Measurements from ENCODE around the gene SERPINA5. TPM values are rescaled to one million over a fixed set of nuclear protein-coding genes. Genes with fewer than 3 reads are reported as not detected.

Gene SERPINA5
- total RNA-seq, 3 donors from 2014 or later (not counting 1 experiment from before 2014, with no cell fraction given): not detected

DNA sequence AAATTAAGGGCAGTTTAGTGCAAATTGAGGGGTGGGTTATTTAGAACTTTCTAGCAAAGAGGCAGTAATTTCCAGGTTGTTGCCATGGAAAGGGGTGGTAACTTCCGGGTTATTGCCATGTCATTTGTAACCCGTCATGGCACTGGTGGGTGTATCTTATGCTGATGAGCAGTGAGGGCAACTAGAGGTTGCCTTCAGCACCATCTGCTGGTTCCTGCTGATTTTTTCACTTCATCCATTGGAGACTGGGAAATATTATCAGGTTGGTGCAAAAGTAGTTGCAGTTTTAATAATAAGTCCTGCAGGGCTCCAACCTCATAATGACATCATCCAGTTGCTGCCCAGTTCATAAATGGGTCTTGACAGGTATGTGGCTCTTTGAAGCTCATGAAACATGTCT, 44.4 kb upstream of the SERPINA5 start:
- intact Hi-C loops (cut with micrococcal nuclease): no loop called here
- H3K27ac Mint-ChIP-seq: no peak overlapping the region
- no peaks in the 10 kb centered on the region for H3K9me3 Mint-ChIP-seq
- H3K27me3 Mint-ChIP-seq (ENCODE audit: low read depth in 2 of 2): peaks cover 7 to 23% of the 10 kb centered on the region in 2 donors
- H3K36me3 ChIP-seq (ENCODE audit: control insufficient read depth, insufficient read depth, low read length): no peaks in the 10 kb centered on the region
- H3K27me3 ChIP-seq (ENCODE audit: control insufficient read depth, insufficient read depth, low read length): peaks cover 2% of the 10 kb centered on the region
- ATAC-seq (no peak), DNase-seq (no peak)
- TF ChIP-seq, protein P1, sequence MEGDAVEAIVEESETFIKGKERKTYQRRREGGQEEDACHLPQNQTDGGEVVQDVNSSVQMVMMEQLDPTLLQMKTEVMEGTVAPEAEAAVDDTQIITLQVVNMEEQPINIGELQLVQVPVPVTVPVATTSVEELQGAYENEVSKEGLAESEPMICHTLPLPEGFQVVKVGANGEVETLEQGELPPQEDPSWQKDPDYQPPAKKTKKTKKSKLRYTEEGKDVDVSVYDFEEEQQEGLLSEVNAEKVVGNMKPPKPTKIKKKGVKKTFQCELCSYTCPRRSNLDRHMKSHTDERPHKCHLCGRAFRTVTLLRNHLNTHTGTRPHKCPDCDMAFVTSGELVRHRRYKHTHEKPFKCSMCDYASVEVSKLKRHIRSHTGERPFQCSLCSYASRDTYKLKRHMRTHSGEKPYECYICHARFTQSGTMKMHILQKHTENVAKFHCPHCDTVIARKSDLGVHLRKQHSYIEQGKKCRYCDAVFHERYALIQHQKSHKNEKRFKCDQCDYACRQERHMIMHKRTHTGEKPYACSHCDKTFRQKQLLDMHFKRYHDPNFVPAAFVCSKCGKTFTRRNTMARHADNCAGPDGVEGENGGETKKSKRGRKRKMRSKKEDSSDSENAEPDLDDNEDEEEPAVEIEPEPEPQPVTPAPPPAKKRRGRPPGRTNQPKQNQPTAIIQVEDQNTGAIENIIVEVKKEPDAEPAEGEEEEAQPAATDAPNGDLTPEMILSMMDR (IDR thresholded peaks at IDR 0.05): no peak
- H3K27ac ChIP-seq (ENCODE audit: low read length): no peak overlapping the region
- H3K4me3 Mint-ChIP-seq: no peak overlapping the region
- no peak overlapping the region for H3K4me3 ChIP-seq (ENCODE audit: low read length)
- no peaks in the 10 kb centered on the region for H3K9me3 ChIP-seq (ENCODE audit: control insufficient read depth, insufficient read depth, low read length)
- no peaks in the 10 kb centered on the region for H3K4me1 Mint-ChIP-seq
- H3K36me3 Mint-ChIP-seq: no peaks in the 10 kb centered on the region
- WGBS (ENCODE audit: insufficient coverage): 68% methylated on average over 2 of the region's 2 CpGs
- H3K4me1 ChIP-seq (ENCODE audit: control insufficient read depth, insufficient read depth, low read length): no peaks in the 10 kb centered on the region

DNA sequence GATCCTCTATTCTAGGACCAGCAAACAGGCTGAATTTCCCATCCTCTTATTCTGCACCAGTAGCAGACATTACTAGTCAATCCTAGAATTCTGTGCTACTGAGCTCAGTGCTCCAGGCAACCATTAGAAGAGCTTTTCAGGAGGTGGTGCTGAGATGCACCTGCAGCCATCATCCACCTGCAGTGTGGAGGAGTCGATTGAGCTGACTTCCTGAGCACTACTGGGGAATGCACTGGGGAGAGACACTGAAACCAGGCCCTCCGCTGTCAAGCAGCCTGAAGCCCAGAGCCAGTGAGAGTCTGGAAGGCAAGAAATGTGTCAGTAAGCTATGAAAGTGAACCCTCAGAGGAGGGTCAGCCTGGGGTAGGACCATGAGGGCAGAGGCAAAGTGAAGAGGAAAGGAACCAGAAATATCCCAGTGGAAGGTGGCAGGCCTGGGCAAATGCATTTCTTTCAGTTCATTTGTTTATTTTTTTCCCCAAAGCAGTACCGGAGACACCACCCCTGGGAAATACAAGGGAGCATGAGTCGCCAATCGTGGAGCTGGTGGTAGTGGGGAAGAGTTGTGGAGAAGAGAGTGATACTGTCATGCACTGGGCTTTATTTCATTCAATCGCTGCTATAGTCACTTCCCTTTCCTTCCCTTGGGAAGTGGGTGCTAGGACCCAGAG, 43.0 kb upstream of the SERPINA5 start:
- 92% methylated on average over 5 of the region's 6 CpGs for WGBS (ENCODE audit: insufficient coverage)
- Histone ChIP-seq H3K9me3 (ENCODE audit: control insufficient read depth, insufficient read depth, low read length) (no peaks in the 10 kb centered on the region), H3K27me3 (ENCODE audit: control insufficient read depth, insufficient read depth, low read length) (peaks cover 2% of the 10 kb centered on the region), H3K4me3 (ENCODE audit: low read length) (no peak overlapping the region), H3K27ac (ENCODE audit: low read length) (no peak overlapping the region), H3K4me1 (ENCODE audit: control insufficient read depth, insufficient read depth, low read length) (no peaks in the 10 kb centered on the region), H3K36me3 (ENCODE audit: control insufficient read depth, insufficient read depth, low read length) (no peaks in the 10 kb centered on the region)
- intact Hi-C loops (cut with micrococcal nuclease): no loop called here
- ATAC-seq (no peak), DNase-seq (no peak)
- peaks cover 7 to 23% of the 10 kb centered on the region in 2 donors for H3K27me3 Mint-ChIP-seq (ENCODE audit: low read depth in 2 of 2)
- TF ChIP-seq, protein P1 (IDR thresholded peaks at IDR 0.05): no peak
- no peak overlapping the region for H3K27ac Mint-ChIP-seq
- no peaks in the 10 kb centered on the region for H3K36me3 Mint-ChIP-seq
- no peaks in the 10 kb centered on the region for H3K9me3 Mint-ChIP-seq
- no peak overlapping the region for H3K4me3 Mint-ChIP-seq
- no peaks in the 10 kb centered on the region for H3K4me1 Mint-ChIP-seq

DNA sequence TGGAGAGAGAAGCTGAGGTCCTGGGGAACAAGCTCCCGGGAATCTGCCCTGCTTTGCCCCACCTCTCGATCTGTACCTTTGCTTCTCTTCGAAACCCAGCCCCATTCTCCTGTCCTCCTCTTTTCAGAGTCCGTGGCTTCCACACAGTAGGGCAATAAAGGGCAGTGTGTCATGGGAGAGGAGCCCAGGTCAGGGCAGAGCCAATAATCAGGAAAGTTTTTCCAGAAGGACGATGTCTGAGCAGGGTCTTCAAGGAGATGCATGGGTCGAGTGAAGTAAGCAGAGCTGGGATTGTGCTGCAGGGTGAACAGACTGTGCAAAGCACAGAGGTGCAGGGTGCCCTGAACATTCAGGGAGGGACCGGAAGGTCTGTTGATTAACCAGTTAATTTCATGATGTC, 42.0 kb upstream of the SERPINA5 start:
- H3K4me3 ChIP-seq (ENCODE audit: low read length): no peak overlapping the region
- peaks cover 7 to 23% of the 10 kb centered on the region in 2 donors for H3K27me3 Mint-ChIP-seq (ENCODE audit: low read depth in 2 of 2)
- WGBS (ENCODE audit: insufficient coverage): 80% methylated on average over 7 of the region's 7 CpGs
- H3K9me3 ChIP-seq (ENCODE audit: control insufficient read depth, insufficient read depth, low read length): no peaks in the 10 kb centered on the region
- no peaks in the 10 kb centered on the region for H3K36me3 ChIP-seq (ENCODE audit: control insufficient read depth, insufficient read depth, low read length)
- H3K4me1 ChIP-seq (ENCODE audit: control insufficient read depth, insufficient read depth, low read length): no peaks in the 10 kb centered on the region
- no peaks in the 10 kb centered on the region for H3K9me3 Mint-ChIP-seq
- TF ChIP-seq, protein P1 (IDR thresholded peaks at IDR 0.05): no peak
- peaks cover 2% of the 10 kb centered on the region for H3K27me3 ChIP-seq (ENCODE audit: control insufficient read depth, insufficient read depth, low read length)
- no peak overlapping the region for H3K4me3 Mint-ChIP-seq
- H3K4me1 Mint-ChIP-seq: no peaks in the 10 kb centered on the region
- intact Hi-C loops (cut with micrococcal nuclease): no loop called here
- H3K27ac Mint-ChIP-seq: no peak overlapping the region
- DNase-seq (no peak), ATAC-seq (no peak)
- H3K27ac ChIP-seq (ENCODE audit: low read length): no peak overlapping the region
- no peaks in the 10 kb centered on the region for H3K36me3 Mint-ChIP-seq

Data from natural killer cell (primary cell).